GM21717 (cell line): ENCODE measurements around the gene MRPL1.
"Not testable (repeated sequence)": the region's sequence is repeated elsewhere in the genome, so short reads cannot be mapped to it uniquely, and the experiment has no call there.

Source experiments
- ATAC-seq: cut with Tn5 transposase; IDR thresholded peaks from one replicate; pipeline ENCODE4 v1.9.1; 2021; ENCODE audit warnings: mild to moderate bottlenecking, moderate library complexity; ENCODE audit not compliant: unreplicated experiment

Gene MRPL1

GRCh38 chr4:77963004-77963403 is 100.4 kb downstream of the MRPL1 start:
- no peak for ATAC-seq

GRCh38 chr4:77973657-77974056 is 111.0 kb downstream of the MRPL1 start:
- ATAC-seq, result not testable (repeated sequence)

- ATAC-seq, result not testable (repeated sequence)
These were observed 120.4 kb downstream of the MRPL1 start for GRCh38 chr4:77982900-77983540.

- not testable (repeated sequence) for ATAC-seq
These were observed 121.1 kb downstream of the MRPL1 start for GRCh38 chr4:77983612-77984311.

- no peak for ATAC-seq
These were observed 127.3 kb downstream of the MRPL1 start for GRCh38 chr4:77989968-77990367.

GRCh38 chr4:77990456-77990855 is 127.8 kb downstream of the MRPL1 start:
- no peak for ATAC-seq

GRCh38 chr4:77990904-77991358 is 128.3 kb downstream of the MRPL1 start:
- ATAC-seq, result no peak

- no peak for ATAC-seq
These were observed 130.0 kb downstream of the MRPL1 start for GRCh38 chr4:77992581-77992980.

GRCh38 chr4:77994194-77994721 is 131.6 kb downstream of the MRPL1 start:
- peak; percentile 40 for ATAC-seq

GRCh38 chr4:77996076-77996475 is 133.4 kb downstream of the MRPL1 start:
- no peak for ATAC-seq

- no peak for ATAC-seq
These were observed 138.9 kb downstream of the MRPL1 start for GRCh38 chr4:78001531-78001930.

GRCh38 chr4:78002260-78002659 is 139.6 kb downstream of the MRPL1 start:
- ATAC-seq, result no peak
